ENCODE data around the gene ARHGAP26. TPM values are rescaled to one million over a fixed set of nuclear protein-coding genes. Genes with fewer than 3 reads are reported as not detected.

ARHGAP26 gene
- total and polyA plus RNA-seq, 2 experiments from 2014 or later = 9.5 to 16.8 TPM

DNA sequence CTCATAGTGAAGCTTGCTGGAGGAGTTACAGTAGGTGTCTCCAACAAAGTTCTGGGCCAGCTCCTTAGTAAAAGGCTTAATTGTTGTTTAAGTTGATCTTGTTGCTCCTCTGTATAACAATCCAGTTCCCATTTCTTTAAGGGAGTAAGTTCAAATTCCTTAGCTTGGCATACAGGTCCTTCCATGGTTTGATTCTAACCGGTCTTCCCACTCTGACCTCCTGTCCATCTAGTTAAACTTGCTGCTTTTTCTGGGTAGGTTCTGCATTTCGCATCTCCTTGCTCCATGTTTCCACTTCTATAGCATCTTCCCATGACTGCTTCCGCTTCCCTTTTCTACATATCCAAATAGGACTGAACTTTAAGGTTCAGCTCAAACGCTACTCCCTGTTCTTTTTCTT, 95.5 kb downstream of the ARHGAP26 start (continued):
- TF ChIP-seq, protein P1, sequence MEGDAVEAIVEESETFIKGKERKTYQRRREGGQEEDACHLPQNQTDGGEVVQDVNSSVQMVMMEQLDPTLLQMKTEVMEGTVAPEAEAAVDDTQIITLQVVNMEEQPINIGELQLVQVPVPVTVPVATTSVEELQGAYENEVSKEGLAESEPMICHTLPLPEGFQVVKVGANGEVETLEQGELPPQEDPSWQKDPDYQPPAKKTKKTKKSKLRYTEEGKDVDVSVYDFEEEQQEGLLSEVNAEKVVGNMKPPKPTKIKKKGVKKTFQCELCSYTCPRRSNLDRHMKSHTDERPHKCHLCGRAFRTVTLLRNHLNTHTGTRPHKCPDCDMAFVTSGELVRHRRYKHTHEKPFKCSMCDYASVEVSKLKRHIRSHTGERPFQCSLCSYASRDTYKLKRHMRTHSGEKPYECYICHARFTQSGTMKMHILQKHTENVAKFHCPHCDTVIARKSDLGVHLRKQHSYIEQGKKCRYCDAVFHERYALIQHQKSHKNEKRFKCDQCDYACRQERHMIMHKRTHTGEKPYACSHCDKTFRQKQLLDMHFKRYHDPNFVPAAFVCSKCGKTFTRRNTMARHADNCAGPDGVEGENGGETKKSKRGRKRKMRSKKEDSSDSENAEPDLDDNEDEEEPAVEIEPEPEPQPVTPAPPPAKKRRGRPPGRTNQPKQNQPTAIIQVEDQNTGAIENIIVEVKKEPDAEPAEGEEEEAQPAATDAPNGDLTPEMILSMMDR (conservative IDR thresholded peaks at IDR 0.05; ENCODE audit: low read depth in 2 of 2) = no peak

DNA sequence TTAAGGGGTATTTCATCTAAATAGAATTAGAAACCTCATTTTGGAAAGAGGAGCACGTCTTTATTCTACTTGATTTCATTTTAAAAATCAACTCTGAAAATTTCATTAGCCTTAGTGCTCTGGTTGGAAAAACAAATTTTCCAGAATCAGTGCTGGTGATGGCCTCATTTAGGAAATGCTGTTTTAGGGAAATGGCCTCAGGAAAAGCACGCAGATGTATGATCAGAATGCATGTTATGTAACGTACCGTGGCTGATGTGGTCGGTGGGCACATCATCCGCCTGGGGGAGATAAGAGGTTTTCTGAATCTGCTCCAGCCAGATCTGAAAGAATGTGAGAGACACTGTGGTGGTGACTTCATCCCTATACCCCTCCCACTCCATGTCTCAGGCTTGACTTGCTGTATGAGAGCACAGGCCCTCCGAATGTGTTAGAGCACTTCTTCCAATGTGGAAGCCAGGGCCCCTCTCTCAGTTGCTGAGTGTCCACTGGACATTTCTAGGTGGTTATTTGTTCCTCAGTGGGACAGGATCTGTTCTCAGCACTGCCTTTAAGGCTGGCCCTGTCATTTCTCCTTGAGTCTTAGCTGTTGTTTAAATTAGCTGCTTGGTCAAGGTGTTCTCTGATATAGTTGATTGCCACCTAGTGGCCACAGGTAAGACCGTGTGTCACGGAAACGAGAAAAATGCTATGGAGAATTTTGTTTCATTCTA, 96.5 kb downstream of the ARHGAP26 start:
- peaks cover 64% of the 10 kb centered on the region for H3K4me1 ChIP-seq (ENCODE audit: insufficient read depth)
- no peak overlapping the region for H2AFZ ChIP-seq
- H3K36me3 ChIP-seq (ENCODE audit: insufficient read depth) = no peaks in the 10 kb centered on the region
- Mint-ChIP-seq H3K9me3 (no peaks in the 10 kb centered on the region), H3K4me1 (peaks cover 63% of the 10 kb centered on the region), H3K4me3 (no peak overlapping the region), H3K27ac (no peak overlapping the region), H3K27me3 (ENCODE audit: insufficient read depth, low read depth, poor library complexity) (peaks cover 6% of the 10 kb centered on the region), H3K36me3 (ENCODE audit: low read depth) (no peaks in the 10 kb centered on the region)
- no peaks in the 10 kb centered on the region for H4K20me1 ChIP-seq (replicated peaks; ENCODE audit: insufficient read depth)
- ATAC-seq (peak; percentile 67), DNase-seq (ENCODE audit: low spot score) (peak; percentile 89)
- peak overlapping the region; percentile 76; the same call in 1 of the 2 replicates for H3K27ac ChIP-seq (ENCODE audit: low read depth)
- H3F3A ChIP-seq (replicated peaks; ENCODE audit: low read depth) = peaks cover 19% of the 10 kb centered on the region
- peak overlapping the region; percentile 46; the same call in 1 of the 2 replicates for H3K4me2 ChIP-seq
- no peak for TF ChIP-seq ZNF114 (CRISPR knock-in tag; IDR thresholded peaks at IDR 0.05)
- TF ChIP-seq EZH2phosphoT487 (IDR thresholded peaks at IDR 0.05; ENCODE audit: unreplicated experiment) = no peak
- no peak for TF ChIP-seq POLR2AphosphoS5 (IDR thresholded peaks at IDR 0.05; ENCODE audit: low read depth)
- no peak for TF ChIP-seq NANOG (IDR thresholded peaks at IDR 0.05; ENCODE audit: borderline replicate concordance)
- TF ChIP-seq, protein P1 (conservative IDR thresholded peaks at IDR 0.05; ENCODE audit: low read depth in 2 of 2) = peak; percentile 84 to 95
- TF ChIP-seq, protein P2, sequence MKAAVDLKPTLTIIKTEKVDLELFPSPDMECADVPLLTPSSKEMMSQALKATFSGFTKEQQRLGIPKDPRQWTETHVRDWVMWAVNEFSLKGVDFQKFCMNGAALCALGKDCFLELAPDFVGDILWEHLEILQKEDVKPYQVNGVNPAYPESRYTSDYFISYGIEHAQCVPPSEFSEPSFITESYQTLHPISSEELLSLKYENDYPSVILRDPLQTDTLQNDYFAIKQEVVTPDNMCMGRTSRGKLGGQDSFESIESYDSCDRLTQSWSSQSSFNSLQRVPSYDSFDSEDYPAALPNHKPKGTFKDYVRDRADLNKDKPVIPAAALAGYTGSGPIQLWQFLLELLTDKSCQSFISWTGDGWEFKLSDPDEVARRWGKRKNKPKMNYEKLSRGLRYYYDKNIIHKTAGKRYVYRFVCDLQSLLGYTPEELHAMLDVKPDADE (IDR thresholded peaks at IDR 0.05) = no peak
- TF ChIP-seq, protein P3, sequence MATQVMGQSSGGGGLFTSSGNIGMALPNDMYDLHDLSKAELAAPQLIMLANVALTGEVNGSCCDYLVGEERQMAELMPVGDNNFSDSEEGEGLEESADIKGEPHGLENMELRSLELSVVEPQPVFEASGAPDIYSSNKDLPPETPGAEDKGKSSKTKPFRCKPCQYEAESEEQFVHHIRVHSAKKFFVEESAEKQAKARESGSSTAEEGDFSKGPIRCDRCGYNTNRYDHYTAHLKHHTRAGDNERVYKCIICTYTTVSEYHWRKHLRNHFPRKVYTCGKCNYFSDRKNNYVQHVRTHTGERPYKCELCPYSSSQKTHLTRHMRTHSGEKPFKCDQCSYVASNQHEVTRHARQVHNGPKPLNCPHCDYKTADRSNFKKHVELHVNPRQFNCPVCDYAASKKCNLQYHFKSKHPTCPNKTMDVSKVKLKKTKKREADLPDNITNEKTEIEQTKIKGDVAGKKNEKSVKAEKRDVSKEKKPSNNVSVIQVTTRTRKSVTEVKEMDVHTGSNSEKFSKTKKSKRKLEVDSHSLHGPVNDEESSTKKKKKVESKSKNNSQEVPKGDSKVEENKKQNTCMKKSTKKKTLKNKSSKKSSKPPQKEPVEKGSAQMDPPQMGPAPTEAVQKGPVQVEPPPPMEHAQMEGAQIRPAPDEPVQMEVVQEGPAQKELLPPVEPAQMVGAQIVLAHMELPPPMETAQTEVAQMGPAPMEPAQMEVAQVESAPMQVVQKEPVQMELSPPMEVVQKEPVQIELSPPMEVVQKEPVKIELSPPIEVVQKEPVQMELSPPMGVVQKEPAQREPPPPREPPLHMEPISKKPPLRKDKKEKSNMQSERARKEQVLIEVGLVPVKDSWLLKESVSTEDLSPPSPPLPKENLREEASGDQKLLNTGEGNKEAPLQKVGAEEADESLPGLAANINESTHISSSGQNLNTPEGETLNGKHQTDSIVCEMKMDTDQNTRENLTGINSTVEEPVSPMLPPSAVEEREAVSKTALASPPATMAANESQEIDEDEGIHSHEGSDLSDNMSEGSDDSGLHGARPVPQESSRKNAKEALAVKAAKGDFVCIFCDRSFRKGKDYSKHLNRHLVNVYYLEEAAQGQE (IDR thresholded peaks at IDR 0.05; ENCODE audit: unreplicated experiment) = no peak
- H3K79me2 ChIP-seq (replicated peaks; ENCODE audit: insufficient read depth) = peaks cover 40% of the 10 kb centered on the region
- no peaks in the 10 kb centered on the region for H3K9me2 ChIP-seq (ENCODE audit: insufficient read depth)
- no peak overlapping the region for H3K4me3 ChIP-seq
- no peaks in the 10 kb centered on the region for H3K27me3 ChIP-seq (ENCODE audit: insufficient read depth)

Data from GM23338 (cell line).